ENCODE measurements around the gene LEFTY2.
"Not testable (repeated sequence)": the region's sequence is repeated elsewhere in the genome, so short reads cannot be mapped to it uniquely, and the experiment has no call there.

The LEFTY2 gene

DNA sequence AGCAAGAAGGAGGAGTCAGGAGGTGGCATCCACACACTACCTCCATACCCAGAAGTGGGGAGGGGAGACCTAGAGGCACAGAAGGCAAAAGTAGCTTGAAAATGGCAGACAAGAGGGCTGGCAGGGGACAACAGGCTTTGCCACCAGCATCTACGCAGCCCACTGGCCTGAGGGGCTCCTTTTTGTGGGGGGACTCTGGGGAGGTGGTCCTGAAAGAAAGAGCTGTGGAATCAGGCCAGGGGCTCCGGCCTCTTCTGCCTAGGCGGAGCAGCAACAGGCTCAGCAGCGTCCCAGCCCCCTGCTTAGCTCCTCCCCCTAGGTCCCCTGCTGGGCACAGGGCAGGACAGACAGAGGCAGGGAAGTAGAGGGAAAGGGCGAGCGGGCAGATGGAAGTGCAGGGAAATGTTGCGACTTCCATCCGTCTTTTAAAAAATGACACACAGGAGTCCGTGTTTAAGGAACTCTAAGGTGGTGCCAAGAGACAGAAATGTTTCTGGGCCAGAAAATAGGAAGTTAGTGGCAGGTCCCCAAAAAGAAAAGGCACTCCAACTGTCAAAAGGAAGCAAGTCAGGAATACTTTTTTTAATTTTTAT lies 10.0 kb upstream of the LEFTY2 start:
- peak; percentile 63 for DNase-seq

DNA sequence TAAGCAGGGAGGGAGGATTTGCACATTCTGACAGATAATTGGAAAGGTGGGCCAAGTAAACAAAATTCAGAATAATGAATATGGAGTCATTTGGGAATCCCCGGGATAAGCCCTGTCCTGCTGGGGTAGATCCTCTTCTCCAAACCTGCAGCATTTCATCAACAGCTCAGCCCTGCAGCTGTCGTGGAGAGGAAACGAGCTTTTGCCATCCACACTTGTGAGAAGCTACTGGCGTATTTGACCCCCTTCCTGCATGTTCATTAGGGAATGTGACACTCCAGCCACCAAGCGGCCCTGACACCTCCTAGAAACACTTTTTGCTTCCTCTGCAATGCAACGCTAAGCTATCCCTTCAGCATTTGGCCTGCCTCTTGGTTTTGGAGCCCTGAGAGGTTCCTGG lies 8.0 kb upstream of the LEFTY2 start:
- no peak for DNase-seq

DNA sequence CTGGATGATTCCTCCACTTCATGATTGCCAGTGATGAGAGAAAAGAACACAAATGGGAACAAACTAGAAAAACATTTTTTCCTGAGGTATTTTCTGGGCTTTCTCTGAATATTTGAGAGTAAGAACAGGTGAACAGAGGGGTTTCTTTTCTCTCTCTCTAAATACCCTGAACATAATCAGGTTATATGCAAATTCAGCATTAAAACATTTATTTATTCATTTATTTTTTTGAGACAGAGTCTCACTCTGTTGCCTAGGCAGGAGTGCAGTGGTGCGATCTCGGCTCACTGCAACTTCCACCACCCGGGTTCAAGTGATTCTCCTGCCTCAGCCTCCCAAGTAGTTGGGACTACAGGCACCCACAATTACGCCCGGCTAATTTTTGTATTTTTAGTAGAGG lies 5.8 kb upstream of the LEFTY2 start:
- DNase-seq = no peak

DNA sequence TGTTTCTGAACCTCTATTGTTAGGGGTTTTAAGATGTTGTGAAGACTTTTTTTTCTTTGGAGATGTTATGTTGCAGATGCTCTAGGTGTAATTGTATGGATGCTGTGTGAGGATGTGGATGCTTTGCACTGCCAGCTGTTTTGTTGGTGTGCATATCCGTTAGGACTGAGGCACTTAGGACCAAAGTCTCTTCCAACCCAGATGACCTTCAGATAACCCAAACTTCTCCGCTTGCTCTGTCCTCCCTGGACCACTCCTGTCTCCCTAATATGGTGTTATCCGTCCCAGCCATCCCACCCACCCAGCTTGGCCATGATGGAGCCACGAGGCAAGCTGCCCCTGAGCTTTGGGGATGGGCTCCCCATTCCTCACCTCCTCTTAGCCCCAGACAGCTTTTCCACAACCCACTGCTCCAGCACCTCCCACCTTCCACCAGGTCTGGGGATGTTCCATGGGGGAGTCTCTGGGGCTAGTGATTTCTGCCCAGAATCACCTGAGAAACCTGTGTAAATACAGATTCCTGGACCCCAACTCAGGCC lies 5.1 kb upstream of the LEFTY2 start:
- no peak for DNase-seq

DNA sequence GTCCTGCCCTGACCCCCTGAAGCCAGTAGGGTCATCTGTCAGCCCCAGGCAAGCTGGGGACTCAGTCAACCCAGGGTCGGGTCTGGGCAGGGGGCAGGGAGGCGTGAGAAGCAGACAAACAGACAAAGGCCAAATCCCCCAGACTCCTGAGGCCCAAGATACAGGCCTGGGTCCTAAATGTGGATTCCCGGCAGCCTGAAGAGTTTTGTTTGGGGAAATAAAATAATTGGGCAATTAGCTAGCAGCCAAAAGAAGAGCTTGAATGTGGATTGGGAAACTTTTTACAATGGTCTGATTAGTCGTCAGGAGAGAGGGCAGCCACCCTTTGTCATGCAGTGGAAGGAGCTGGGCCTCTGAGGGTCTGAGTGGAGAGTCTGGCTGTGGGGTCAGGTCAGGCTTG lies 4.5 kb upstream of the LEFTY2 start:
- DNase-seq = no peak

DNA sequence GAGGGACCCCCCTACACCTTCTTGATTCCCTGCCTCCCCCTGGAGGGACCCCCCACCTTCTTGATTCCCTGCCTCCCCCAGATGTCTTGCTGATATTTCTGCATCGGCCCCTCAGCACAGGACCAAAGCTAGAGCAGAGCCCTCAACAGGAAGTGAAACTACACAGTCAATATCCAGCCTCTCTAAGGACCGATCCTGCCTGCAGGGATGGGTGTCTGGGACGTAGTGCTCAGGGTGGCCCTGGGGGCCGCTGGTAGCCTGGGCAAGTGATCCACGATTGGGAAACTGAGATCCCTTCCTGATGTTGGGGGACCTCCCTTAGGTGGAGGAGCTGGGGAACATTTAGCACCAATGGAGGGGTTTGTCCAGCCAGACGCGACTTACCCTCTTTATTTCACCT lies 3.9 kb upstream of the LEFTY2 start:
- no peak for DNase-seq

DNA sequence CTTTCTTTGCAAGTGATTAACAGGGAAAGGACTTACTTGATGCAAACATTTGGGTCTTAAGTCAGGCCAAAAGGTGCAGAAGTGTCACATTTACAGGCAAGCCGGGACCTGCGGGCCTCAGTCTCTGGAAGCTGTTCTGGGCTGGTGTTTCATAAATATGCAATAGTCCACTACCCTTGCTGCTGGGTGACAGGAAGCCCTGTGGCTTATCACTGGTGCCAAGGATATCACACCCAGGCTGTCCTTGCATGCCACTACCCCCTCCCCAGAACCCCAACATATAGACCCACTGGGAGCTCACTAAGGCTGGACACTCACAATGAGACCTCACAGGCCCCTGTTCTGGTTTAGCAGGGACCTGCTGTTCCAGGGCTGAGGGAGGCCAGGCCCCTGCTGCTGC lies 3.4 kb upstream of the LEFTY2 start:
- peak; percentile 42 for DNase-seq

DNA sequence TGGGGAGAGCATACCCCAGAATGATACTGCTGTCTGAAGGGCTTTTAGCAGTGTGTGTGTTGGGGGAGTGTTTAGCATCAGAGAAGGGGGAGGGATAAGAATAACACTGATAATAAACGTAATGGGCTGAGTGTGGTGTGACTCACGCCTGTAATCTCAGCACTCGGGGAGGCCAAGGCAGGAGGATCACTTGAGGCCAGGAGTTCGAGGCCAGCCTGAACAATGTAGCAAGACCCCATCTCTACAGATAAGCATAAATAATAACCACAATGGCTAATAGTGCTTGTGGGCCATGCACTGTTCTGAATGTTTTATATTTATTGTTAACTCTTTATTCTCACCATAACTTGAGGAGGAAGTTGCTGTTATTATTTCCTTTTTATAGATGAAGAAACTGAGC lies 2.6 kb upstream of the LEFTY2 start:
- no peak for DNase-seq

DNA sequence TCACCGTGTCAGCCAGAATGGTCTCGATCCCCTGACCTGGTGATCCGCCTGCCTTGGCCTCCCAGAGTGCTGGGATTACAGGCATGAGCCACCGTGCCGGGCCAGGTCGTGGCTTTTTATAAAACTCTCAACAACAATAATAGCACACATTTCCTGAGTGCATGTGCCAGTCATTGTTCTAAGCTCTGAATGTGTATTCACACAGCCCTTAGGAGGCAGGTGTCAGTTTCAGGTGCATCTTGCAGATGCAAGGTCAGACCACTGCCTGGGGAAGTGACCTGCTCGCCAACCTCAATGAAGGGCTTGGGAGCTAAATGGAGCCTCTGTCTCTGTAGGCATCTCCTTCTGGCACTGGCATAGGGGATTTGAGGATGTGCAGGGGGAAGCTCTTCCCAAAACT lies 1.6 kb upstream of the LEFTY2 start:
- DNase-seq = no peak

DNA sequence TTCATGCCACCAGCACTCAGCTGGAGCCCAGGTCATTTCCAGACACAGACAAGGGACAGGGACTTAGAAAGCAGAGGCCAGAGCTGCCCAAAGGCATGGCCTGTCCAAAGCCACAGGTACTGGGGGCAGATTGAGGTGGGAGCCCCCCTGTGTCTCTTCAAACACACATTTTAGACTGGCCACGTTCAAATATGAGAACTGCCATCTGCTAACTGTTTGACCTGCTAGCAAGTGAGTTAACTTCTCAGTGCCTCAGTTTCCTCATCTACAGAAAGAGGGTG lies 862 bp upstream of the LEFTY2 start:
- DNase-seq = no peak

DNA sequence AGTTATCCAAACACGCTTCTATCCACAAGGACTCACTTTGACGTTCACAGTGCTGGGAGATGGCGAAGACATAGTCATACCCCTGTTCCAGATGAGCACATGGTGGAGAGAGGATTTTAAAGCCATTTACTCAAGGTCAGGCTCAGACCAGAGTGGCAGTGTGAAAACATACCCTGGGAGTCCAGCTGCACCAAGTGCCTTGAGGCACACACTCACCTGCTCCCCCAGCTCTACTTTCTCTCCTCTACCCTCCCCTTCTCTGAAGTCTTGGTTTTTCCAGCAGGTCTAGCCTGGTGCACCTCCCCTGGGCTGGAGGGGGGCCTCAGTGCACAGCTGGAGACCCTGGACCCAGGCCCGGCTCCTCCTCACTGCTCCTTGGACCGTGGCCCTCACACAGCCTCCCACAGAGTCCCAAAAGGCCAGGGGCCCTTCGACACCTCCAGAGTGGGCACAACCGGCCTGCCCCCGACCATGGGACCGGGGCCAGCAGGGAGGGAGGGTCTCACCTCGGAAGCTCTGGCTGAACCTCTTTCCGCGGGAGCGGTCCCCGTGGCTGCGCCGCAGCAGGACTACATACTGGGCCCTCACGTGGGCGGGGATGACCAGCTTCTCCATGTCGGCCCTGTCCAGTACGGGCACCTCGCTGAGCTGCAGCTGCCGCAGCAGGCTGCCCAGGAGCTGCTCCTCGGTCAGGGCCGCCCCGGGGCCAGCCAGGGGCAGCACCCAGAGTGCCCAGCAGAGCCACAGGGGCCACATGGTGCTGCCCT lies 452 bp downstream of the LEFTY2 start:
- DNase-seq = no peak

DNA sequence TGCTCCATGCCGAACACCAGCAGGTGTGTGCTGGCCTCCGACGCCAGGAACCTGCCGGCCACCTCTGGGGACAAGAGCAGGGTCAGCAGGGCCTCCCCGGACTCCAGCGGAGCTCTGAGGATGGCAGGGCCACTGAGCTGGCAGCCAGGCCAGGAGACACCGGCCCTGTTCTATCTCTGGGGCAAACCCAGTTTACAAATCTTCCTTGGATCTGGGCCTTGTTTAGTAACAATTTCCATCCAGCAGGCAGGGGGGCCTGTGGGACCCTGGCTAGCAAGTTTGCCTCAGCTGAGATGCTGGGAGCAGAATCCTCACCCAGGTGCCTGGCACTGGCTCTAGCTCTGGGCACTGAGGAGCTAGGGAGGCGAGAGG lies 1.1 kb downstream of the LEFTY2 start:
- not testable (repeated sequence) for DNase-seq

DNA sequence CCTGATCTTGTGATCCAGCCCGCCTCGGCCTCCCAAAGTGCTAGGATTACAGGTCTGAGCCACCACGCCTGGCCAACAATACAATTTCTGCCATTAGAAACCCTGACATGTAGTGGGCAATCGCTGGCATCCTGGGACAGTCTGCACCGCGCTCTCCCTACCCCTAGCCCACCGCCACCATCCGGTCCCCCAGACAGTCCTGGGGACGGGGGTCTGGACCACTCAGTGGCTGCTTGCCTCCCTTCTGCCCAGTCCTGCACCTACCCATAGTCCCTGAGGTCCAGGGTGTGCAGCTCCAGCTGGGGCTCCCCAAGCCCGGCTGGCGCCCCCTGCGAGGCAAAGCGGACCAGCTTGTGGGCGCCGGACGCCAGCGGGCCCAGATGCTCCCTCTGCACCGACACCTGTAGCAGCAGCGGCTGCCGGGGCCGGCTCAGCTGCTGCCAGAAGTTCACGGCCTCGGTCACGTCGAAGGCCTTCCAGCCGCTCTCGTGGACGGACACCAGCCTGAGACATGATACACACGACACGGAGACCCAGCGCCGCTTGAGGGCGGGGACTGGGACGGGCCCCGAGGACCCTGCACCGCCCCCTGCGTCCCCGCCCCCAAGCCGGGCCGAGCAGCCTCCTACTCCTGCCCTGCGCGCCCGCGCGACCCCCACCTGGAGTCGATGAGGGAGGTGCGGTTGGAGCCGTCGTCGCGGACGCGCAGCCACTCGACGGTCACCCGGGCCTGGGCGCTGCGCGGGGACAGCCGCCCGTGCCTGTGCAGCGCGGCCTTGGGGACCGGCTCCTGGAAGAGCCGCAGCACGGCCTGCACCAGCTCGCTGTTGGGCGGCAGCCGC lies 1.7 kb downstream of the LEFTY2 start:
- DNase-seq = not testable (repeated sequence)

DNA sequence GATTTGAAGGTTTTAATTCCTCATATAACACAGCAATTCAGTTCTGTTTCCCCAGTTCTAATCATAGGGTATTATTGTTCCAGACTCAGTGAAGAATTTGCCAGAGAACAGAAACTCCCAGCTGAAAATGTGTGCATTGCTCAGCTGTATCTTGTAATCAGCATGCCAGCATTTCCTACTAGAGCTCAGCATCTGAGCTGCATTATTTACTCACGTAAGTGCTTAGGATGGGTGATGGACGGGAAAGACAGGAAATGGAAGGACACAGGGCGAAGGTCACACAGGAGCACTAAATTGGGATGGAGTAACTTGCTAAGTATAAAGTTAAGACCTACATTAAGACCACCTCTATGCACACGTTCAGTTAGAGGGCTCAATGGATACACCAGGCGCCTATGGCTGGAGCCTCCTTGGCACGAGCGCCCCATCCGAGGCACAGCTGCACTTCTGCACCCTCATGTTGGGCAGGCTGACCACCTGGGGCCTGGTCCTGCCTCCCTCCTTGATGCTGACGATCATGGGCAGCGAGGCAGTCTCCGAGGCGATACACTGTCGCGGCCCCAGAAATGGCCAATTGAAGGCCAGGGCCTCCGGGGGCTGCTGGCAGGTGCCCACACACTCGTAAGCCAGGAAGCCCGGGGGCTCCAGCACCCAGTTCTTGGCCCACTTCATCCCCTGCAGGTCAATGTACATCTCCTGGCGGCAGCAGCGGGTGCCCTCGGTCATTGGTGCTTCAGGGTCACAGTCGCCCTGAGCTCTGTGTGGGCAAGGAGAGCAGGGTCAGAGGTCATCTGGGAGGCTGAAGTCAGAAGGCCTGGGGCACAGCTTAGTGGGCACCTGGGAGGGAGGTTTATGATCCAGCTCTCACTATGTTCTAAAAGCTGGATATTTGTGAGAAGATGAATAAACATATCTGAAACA lies 3.7 kb downstream of the LEFTY2 start:
- DNase-seq = no peak

DNA sequence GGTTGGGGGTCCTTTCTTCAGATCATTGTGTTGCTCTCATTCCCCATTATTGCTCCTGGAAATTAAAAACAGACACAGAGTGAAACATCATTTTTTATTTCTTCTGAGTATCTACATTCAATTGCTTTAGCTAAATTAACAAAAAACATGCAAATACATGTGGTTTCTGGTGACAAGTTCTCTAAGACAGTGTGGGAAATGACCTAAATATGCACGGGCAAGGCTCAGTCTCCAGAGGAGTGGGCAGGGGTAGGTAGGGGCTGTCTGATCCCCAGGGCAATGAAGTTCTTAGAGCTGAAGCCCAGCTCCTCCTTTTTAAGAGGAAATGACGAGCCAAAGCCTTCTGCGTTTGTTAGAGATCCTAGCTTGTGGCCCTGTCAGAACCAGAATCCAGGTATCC lies 4.5 kb downstream of the LEFTY2 start:
- no peak for DNase-seq

DNA sequence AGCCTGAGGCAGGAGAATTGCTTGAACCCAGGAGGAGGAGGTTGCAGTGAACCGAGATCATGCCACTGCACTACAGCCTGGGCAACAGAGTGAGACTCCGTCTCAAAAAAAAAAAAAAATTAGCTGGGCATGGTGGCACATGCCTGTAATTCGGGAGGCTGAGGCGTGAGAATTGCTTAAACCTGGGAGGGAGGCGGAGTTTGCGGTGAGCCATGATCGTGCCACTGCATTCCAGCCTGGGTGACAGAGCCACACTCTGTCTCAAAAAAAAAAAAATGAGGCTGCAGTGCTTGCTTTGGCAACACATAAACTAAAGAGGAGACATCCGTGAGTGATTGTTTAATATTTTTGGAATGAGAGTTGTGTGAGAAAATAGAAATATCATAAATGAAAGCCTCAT lies 4.9 kb downstream of the LEFTY2 start:
- not testable (repeated sequence) for DNase-seq

DNA sequence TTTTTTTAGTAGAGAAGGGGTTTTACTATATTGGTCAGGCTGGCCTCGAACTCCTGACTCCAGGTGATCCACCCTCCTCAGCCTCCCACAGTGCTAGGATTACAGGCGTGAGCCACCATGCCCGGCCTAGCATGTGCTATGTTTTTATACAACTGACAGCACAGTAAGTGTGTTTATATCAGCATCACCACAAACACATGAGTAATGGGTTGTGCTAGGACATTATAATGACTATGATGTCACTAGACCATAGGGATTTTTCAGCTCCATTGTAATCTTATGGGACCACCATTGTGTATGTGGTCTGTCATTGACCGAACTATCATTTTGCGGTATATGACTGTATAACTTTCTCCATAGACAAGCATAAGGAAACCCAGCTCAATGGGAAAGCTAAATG lies 6.3 kb downstream of the LEFTY2 start:
- no peak for DNase-seq

DNA sequence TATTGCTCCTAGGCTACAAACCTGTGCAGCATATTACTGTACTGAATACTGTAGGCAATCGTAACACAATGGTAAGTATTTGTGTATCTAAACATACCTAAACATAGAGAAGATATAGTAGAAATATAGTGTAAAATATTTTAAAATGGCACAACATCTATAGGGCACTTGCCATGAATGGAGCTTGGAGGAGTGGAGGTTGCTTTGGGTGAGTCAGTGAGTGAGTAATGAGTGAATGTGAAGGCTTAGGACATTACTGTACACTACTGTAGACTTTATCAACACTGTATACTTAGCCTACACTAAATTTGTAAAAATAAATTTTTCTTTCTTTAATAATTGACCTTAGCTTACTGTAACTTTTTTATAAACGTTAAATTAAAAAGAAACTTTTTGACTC lies 7.9 kb downstream of the LEFTY2 start:
- no peak for DNase-seq

DNA sequence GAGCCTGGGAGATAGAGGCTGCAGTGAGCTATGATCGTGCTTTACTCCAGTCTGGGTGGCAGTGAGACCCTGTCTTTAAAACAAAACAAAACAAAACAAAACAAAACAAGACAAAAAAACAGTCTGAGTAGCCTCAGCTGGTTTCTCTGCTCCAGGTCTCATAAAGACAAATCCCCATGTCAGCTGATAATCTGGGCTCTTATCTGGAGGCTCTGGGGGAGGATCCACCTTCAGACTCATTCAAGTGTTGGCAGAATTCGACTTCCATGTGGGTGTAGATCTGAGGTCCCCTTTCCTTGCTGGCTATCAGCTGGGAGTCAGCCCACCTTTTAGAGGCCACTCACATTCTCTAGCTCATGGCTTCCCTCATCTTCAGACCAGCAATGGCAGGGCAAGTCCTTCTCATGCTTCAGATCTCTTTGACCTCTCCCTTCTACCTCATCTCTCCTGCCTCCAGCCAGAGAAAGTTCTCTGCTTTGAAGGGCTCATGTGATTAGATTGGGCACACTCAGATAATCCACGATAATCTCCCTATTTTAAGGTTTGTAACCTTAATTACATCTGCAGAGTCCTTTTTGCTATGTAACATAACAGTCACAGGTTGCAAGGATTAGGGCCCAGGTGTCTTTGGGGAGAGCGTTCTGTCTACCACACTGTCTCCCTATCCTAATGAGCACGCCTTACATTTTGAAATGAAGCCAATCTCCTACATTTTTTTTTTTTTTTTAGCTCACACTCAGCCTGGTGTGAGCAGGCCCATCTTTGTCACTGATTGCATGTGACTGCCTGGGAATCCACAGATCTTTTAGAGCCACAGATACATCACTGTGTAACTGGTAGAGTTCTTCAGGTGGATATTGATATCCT lies 9.5 kb downstream of the LEFTY2 start:
- peak; percentile 59 for DNase-seq

DNA sequence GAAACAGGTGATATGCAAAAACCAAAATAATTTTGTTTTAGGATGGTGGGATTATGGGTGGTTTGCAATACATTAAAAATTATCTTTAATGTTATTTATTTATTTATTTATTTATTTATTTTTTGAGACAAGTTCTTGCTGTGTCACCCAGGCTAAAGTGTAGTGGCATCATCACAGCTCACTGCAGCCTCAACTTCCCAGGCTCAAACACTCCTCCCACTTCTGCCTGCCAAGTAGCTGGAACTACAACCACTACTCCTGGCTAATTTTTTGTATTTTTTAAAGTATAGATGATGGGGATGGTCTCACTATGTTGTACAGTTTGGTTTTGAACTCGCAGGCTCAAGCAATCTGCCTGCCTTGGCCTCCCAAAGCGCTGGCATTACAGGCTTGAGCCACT lies 10.5 kb downstream of the LEFTY2 start:
- DNase-seq = no peak

DNA sequence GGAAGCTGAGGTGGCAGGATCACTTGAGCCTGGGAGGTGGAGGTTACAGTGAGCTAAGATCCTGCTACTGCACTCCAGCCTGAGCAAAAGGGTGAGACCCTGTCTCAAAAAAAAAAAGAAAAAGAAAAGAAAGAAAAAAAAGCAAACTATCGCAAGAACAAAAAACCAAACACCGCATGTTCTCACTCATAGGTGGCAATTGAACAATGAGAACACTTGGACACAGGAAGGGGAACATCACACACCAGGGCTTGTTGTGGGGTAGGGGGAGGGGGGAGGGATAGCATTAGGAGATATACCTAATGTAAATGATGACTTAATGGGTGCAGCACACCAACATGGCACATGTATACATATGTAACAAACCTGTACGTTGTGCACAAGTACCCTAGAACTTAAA lies 11.6 kb downstream of the LEFTY2 start:
- DNase-seq = not testable (repeated sequence)

Data from hematopoietic multipotent progenitor cell treated with erythropoietin and hydrocortisone succinate and interleukin-3 and kit ligand, for 4 days (in vitro differentiated cells).